ENCODE measurements around the gene RBBP4. TPM values are rescaled to one million over a fixed set of nuclear protein-coding genes. Genes with fewer than 3 reads are reported as not detected.

The RBBP4 gene
- total RNA-seq, 3 donors from 2014 or later, result 120 to 156 (median 136) TPM

GRCh38 chr1:32701951-32702598, 51.1 kb downstream of the RBBP4 start:
- Histone ChIP-seq H3K4me3 (peak overlapping the region; percentile 30), H3K9me3 (no peaks in the 10 kb centered on the region), H3K36me3 (ENCODE audit: low read depth) (no peaks in the 10 kb centered on the region), H3K4me1 (ENCODE audit: low read depth) (peaks cover 5% of the 10 kb centered on the region)
- intact Hi-C loops (cut with DNase I, micrococcal nuclease), result no loop called here
- peak; percentile 20 for ATAC-seq
- DNase-seq, result peak in 2 of 3 donors; percentile 42 to 58
- TF ChIP-seq CTCF (IDR thresholded peaks at IDR 0.05), result no peak

- DNase-seq (peak; percentile 88 to 94 (median 91)), ATAC-seq (peak; percentile 85)
- no peaks in the 10 kb centered on the region for H3K9me3 ChIP-seq
- peak within 1 kb of the TSS; percentile 30 for H3K4me3 ChIP-seq
- no peaks in the 10 kb centered on the region for H3K36me3 ChIP-seq (ENCODE audit: low read depth)
- intact Hi-C loops (cut with DNase I, micrococcal nuclease), result no loop called here
- peaks cover 5% of the 10 kb centered on the region for H3K4me1 ChIP-seq (ENCODE audit: low read depth)
- no peak for TF ChIP-seq CTCF (IDR thresholded peaks at IDR 0.05)
These were observed 51.8 kb downstream of the RBBP4 start, which contains the start of gene SYNC for GRCh38 chr1:32702599-32703478. Gene SYNC, minus strand, starts transcription at chr1:32702770. Its CDS starts 110 bp downstream, at chr1:32702660.

GRCh38 chr1:32703479-32704291, 52.7 kb downstream of the RBBP4 start:
- Histone ChIP-seq H3K4me1 (ENCODE audit: low read depth) (peaks cover 5% of the 10 kb centered on the region), H3K4me3 (no peak overlapping the region), H3K36me3 (ENCODE audit: low read depth) (no peaks in the 10 kb centered on the region), H3K9me3 (no peaks in the 10 kb centered on the region)
- DNase-seq, result peak in 1 of 3 donors; percentile 41
- no peak for ATAC-seq
- intact Hi-C loops (cut with DNase I, micrococcal nuclease), result no loop called here
- TF ChIP-seq CTCF (IDR thresholded peaks at IDR 0.05), result no peak

- Histone ChIP-seq H3K4me3 (no peak overlapping the region), H3K4me1 (ENCODE audit: low read depth) (peaks cover 5% of the 10 kb centered on the region), H3K36me3 (ENCODE audit: low read depth) (no peaks in the 10 kb centered on the region), H3K9me3 (no peaks in the 10 kb centered on the region)
- peak in 1 of 3 donors; percentile 16 for DNase-seq
- no peak for TF ChIP-seq CTCF (IDR thresholded peaks at IDR 0.05)
- ATAC-seq, result no peak
- intact Hi-C loops (cut with DNase I, micrococcal nuclease), result no loop called here
These were observed 54.5 kb downstream of the RBBP4 start for GRCh38 chr1:32705516-32705915.

GRCh38 chr1:32706491-32706890, 55.5 kb downstream of the RBBP4 start:
- no peaks in the 10 kb centered on the region for H3K9me3 ChIP-seq
- no peak for TF ChIP-seq CTCF (IDR thresholded peaks at IDR 0.05)
- peaks cover 5% of the 10 kb centered on the region for H3K4me1 ChIP-seq (ENCODE audit: low read depth)
- intact Hi-C loops (cut with DNase I, micrococcal nuclease), result no loop called here
- no peak overlapping the region for H3K4me3 ChIP-seq
- DNase-seq (peak in 1 of 3 donors; percentile 11), ATAC-seq (no peak)
- no peaks in the 10 kb centered on the region for H3K36me3 ChIP-seq (ENCODE audit: low read depth)
